CD4-positive, alpha-beta T cell (primary cell): ENCODE data around the gene ZNF536. TPM values are rescaled to one million over a fixed set of nuclear protein-coding genes. Genes with fewer than 3 reads are reported as not detected.

ENCODE experiments used
- ATAC-seq: fragments of 200-7000 bp; cut with Tn5 transposase; one replicate; pipeline ENCODE4 v1.10.0; 2022; ENCODE audit warnings: mild to moderate bottlenecking; ENCODE audit not compliant: poor library complexity
- CTCF ChIA-PET: fragments of 350-600 bp; sonication (Branson Sonifier 250); formaldehyde crosslinking; loops from one replicate; lab custom pipeline; 2021; ENCODE audit warnings: antibody characterized with exemption, inconsistent platforms; lab: Charles Lee
- POLR2A ChIA-PET: fragments of 350-600 bp; sonication (Branson Sonifier 250); formaldehyde crosslinking; loops from one replicate; lab custom pipeline; 2021; ENCODE audit warnings: antibody characterized with exemption, inconsistent platforms; lab: Charles Lee
- DNase-seq, 14 experiments: peaks; one replicate each; pipeline ENCODE4 v3.0.0-alpha.2; 2013 to 2020; ENCODE audit warnings: mixed read lengths in 2 of 14
- H3K27ac ChIP-seq, 2 donors: one replicate each; pipeline versions ENCODE4 v1.5.1 to v1.7.0; 2013; ENCODE audit warnings: low read length in 2 of 2, low read depth in 1 of 2, mild to moderate bottlenecking in 1 of 2
- H3K27me3 ChIP-seq, 2 experiments: 1 replicate in 1 of 2; 2 replicates in 1 of 2; pipeline versions ENCODE4 v1.6.1 to v1.7.0; 2013; ENCODE audit warnings: low read length in 2 of 2, control low read depth in 1 of 2, mild to moderate bottlenecking in 1 of 2, moderate library complexity in 1 of 2; ENCODE audit not compliant: insufficient read depth in 2 of 2, control insufficient read depth in 1 of 2
- H3K36me3 ChIP-seq: one replicate; pipeline ENCODE4 v1.6.1; 2013; ENCODE audit warnings: low read length, control low read depth; ENCODE audit not compliant: insufficient read depth
- H3K4me1 ChIP-seq: one replicate; pipeline ENCODE4 v1.6.1; 2013; ENCODE audit warnings: low read length, control low read depth; ENCODE audit not compliant: insufficient read depth
- H3K4me3 ChIP-seq: one replicate; pipeline ENCODE4 v1.5.1; 2013; ENCODE audit warnings: mild to moderate bottlenecking, low read length, moderate library complexity
- H3K9me3 ChIP-seq, 2 experiments: 1 replicate in 1 of 2; 2 replicates in 1 of 2; pipeline versions ENCODE4 v1.6.1 to v1.7.0; 2013; ENCODE audit warnings: low read length in 2 of 2, mild to moderate bottlenecking in 2 of 2, control low read depth in 1 of 2, moderate library complexity in 1 of 2; ENCODE audit not compliant: control insufficient read depth in 1 of 2, insufficient read depth in 1 of 2
- H3K27ac Mint-ChIP-seq: one replicate; pipeline ENCODE4 v1.8.0; 2020; ENCODE audit warnings: mixed read lengths
- H3K27me3 Mint-ChIP-seq: one replicate; pipeline ENCODE4 v1.8.0; 2021; ENCODE audit warnings: mixed read lengths
- H3K36me3 Mint-ChIP-seq: one replicate; pipeline ENCODE4 v1.8.0; 2021; ENCODE audit warnings: low read depth, mixed read lengths
- H3K4me1 Mint-ChIP-seq: one replicate; pipeline ENCODE4 v1.8.0; 2021; ENCODE audit warnings: low read depth, mixed read lengths
- H3K4me3 Mint-ChIP-seq: one replicate; pipeline ENCODE4 v1.8.0; 2020; ENCODE audit warnings: mild to moderate bottlenecking, mixed read lengths
- H3K9me3 Mint-ChIP-seq: one replicate; pipeline ENCODE4 v1.8.0; 2020; ENCODE audit warnings: mixed read lengths
- intact Hi-C, 2 experiments: fragments of 100-400 bp; cut with DNase I in 1 of 2; cut with micrococcal nuclease in 1 of 2; formaldehyde crosslinking; loops; one replicate each; pipeline versions ENCODE4 v1.15.1 to v1.9.0; 2023 to 2025; cut with DNase I, micrococcal nuclease
- total RNA-seq, 174 experiments: library from RNA in 2 of 174; stranded (reverse) in 2 of 174; gene quantifications; one replicate each; pipeline ENCODE4 v1.2.3 and lab custom pipeline; 2021 to 2026
- TF ChIP-seq, protein P1 (sequence below): fragments of 200-600 bp; IDR thresholded peaks from one replicate; pipeline ENCODE4 v1.8.0; 2022; ENCODE audit warnings: antibody characterized with exemption, mild to moderate bottlenecking

ZNF536 gene
- total RNA-seq, 2 experiments from 2014 or later, result not detected

DNA sequence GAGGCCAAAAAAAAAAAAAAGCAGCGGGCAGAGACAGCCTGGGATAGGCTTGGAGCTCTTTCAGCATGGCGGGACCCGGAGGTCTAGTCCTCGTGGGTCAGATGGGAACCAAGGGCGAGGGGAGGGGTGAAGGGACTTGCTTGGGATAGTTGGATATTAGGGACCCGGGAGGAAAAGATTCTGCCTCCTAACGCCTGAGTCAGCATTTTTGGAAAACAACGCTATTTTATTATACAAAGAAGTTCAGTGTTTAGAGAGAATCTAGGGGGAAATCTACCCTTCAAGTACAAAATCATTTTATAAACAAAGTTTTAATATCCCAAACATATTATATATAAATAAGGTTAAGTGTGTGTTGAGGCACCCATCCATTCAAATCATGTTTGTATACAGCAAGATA is 156.7 kb downstream of the ZNF536 start:
- DNase-seq, result no peak
- intact Hi-C loops, result no loop called here
- POLR2A ChIA-PET, result no interaction called here

DNA sequence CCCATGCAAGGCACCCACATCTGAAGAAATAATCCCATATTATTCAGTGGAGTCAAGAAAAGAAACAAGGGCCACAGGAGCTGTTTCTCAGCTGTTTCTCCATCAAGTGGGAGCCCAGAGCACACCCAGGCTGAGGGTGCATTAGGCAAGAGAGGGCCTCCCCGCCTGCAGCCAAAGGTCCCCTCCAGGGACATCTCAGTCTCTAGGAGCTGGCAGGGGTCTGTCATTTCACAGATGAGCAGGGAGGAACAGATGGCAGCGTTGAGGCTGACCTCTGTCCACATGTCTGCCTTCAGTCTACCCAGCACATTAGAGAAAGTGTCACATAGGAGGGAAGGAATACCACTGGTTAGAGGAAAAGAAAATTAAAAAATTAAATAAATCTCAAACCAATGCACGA is 157.7 kb downstream of the ZNF536 start:
- H3K27me3 Mint-ChIP-seq, result no peaks in the 10 kb centered on the region
- ChIA-PET POLR2A (no interaction called here), CTCF (no interaction called here)
- no peak overlapping the region for H3K4me3 Mint-ChIP-seq
- Histone ChIP-seq H3K9me3 (peaks cover 0 to 10% of the 10 kb centered on the region in 2 experiments), H3K4me3 (no peak overlapping the region), H3K27ac (no peak overlapping the region), H3K27me3 (no peaks in the 10 kb centered on the region), H3K36me3 (no peaks in the 10 kb centered on the region), H3K4me1 (no peaks in the 10 kb centered on the region)
- H3K27ac Mint-ChIP-seq, result no peak overlapping the region
- TF ChIP-seq, protein P1, sequence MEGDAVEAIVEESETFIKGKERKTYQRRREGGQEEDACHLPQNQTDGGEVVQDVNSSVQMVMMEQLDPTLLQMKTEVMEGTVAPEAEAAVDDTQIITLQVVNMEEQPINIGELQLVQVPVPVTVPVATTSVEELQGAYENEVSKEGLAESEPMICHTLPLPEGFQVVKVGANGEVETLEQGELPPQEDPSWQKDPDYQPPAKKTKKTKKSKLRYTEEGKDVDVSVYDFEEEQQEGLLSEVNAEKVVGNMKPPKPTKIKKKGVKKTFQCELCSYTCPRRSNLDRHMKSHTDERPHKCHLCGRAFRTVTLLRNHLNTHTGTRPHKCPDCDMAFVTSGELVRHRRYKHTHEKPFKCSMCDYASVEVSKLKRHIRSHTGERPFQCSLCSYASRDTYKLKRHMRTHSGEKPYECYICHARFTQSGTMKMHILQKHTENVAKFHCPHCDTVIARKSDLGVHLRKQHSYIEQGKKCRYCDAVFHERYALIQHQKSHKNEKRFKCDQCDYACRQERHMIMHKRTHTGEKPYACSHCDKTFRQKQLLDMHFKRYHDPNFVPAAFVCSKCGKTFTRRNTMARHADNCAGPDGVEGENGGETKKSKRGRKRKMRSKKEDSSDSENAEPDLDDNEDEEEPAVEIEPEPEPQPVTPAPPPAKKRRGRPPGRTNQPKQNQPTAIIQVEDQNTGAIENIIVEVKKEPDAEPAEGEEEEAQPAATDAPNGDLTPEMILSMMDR, result no peak
- H3K9me3 Mint-ChIP-seq, result no peaks in the 10 kb centered on the region
- ATAC-seq (no peak), DNase-seq (no peak)
- no peaks in the 10 kb centered on the region for H3K36me3 Mint-ChIP-seq
- no peaks in the 10 kb centered on the region for H3K4me1 Mint-ChIP-seq
- intact Hi-C loops, result no loop called here

More for the DNA sequence above, 156.7 kb downstream of the ZNF536 start:
- Histone ChIP-seq H3K4me3 (no peak overlapping the region), H3K9me3 (peaks cover 0 to 8% of the 10 kb centered on the region in 2 experiments), H3K27me3 (no peaks in the 10 kb centered on the region), H3K4me1 (no peaks in the 10 kb centered on the region), H3K27ac (no peak overlapping the region), H3K36me3 (no peaks in the 10 kb centered on the region)
- Mint-ChIP-seq H3K4me3 (no peak overlapping the region), H3K4me1 (no peaks in the 10 kb centered on the region), H3K27me3 (no peaks in the 10 kb centered on the region), H3K27ac (no peak overlapping the region), H3K9me3 (no peaks in the 10 kb centered on the region), H3K36me3 (no peaks in the 10 kb centered on the region)
- no peak for ATAC-seq
- TF ChIP-seq, protein P1, result no peak
- CTCF ChIA-PET, result interaction anchor here (0.6 kb wide), 1 partner anchor 13 kb away, joined by 3 read pairs; no protein-coding TSS in a partner anchor

- Histone ChIP-seq H3K27ac (no peak overlapping the region), H3K9me3 (peaks cover 0 to 11% of the 10 kb centered on the region in 2 experiments), H3K27me3 (no peaks in the 10 kb centered on the region), H3K36me3 (no peaks in the 10 kb centered on the region), H3K4me3 (no peak overlapping the region), H3K4me1 (no peaks in the 10 kb centered on the region)
- no peaks in the 10 kb centered on the region for H3K27me3 Mint-ChIP-seq
- intact Hi-C loops, result no loop called here
- no peak for ATAC-seq
- TF ChIP-seq, protein P1, result no peak
- no peak overlapping the region for H3K27ac Mint-ChIP-seq
- H3K36me3 Mint-ChIP-seq, result no peaks in the 10 kb centered on the region
- H3K4me3 Mint-ChIP-seq, result no peak overlapping the region
- ChIA-PET CTCF (no interaction called here), POLR2A (no interaction called here)
- H3K4me1 Mint-ChIP-seq, result no peaks in the 10 kb centered on the region
- H3K9me3 Mint-ChIP-seq, result no peaks in the 10 kb centered on the region
- DNase-seq, result no peak
These were observed 158.6 kb downstream of the ZNF536 start for GRCh38 chr19:30530751-30531150.
